ENCODE measurements around the gene VAPB. TPM values are rescaled to one million over a fixed set of nuclear protein-coding genes. Genes with fewer than 3 reads are reported as not detected.

Gene VAPB
- total RNA-seq, 1 donor from 2014 or later = 24.1 TPM

GRCh38 chr20:58463256-58463655 lies 74.2 kb downstream of the VAPB start:
- TF ChIP-seq CTCF (IDR thresholded peaks at IDR 0.05; ENCODE audit: insufficient read depth, low read length, poor library complexity, severe bottlenecking) = no peak
- peaks cover 4% of the 10 kb centered on the region for H3K27me3 ChIP-seq (ENCODE audit: control insufficient read depth, insufficient read depth, low read length)
- DNase-seq (ENCODE audit: low read depth) = no peak
- no peaks in the 10 kb centered on the region for H3K36me3 ChIP-seq (ENCODE audit: control insufficient read depth, insufficient read depth, low read length)
- H3K4me3 ChIP-seq (ENCODE audit: low read depth, low read length) = no peak overlapping the region

- H3K4me3 ChIP-seq (ENCODE audit: low read depth, low read length) = no peak overlapping the region
- H3K36me3 ChIP-seq (ENCODE audit: control insufficient read depth, insufficient read depth, low read length) = no peaks in the 10 kb centered on the region
- H3K27me3 ChIP-seq (ENCODE audit: control insufficient read depth, insufficient read depth, low read length) = peaks cover 4% of the 10 kb centered on the region
- TF ChIP-seq CTCF (IDR thresholded peaks at IDR 0.05; ENCODE audit: insufficient read depth, low read length, poor library complexity, severe bottlenecking) = no peak
- DNase-seq (ENCODE audit: low read depth) = no peak
These were observed 75.8 kb downstream of the VAPB start for GRCh38 chr20:58464838-58465237.

GRCh38 chr20:58466095-58466708 lies 77.2 kb downstream of the VAPB start:
- no peak for DNase-seq (ENCODE audit: low read depth)
- TF ChIP-seq CTCF (IDR thresholded peaks at IDR 0.05; ENCODE audit: insufficient read depth, low read length, poor library complexity, severe bottlenecking) = no peak
- Histone ChIP-seq H3K27me3 (ENCODE audit: control insufficient read depth, insufficient read depth, low read length) (peaks cover 4% of the 10 kb centered on the region), H3K36me3 (ENCODE audit: control insufficient read depth, insufficient read depth, low read length) (no peaks in the 10 kb centered on the region), H3K4me3 (ENCODE audit: low read depth, low read length) (no peak overlapping the region)

- H3K27me3 ChIP-seq (ENCODE audit: control insufficient read depth, insufficient read depth, low read length) = peaks cover 4% of the 10 kb centered on the region
- no peak for DNase-seq (ENCODE audit: low read depth)
- no peaks in the 10 kb centered on the region for H3K36me3 ChIP-seq (ENCODE audit: control insufficient read depth, insufficient read depth, low read length)
- no peak overlapping the region for H3K4me3 ChIP-seq (ENCODE audit: low read depth, low read length)
- no peak for TF ChIP-seq CTCF (IDR thresholded peaks at IDR 0.05; ENCODE audit: insufficient read depth, low read length, poor library complexity, severe bottlenecking)
These were observed 77.9 kb downstream of the VAPB start for GRCh38 chr20:58466729-58467571.

- no peak for TF ChIP-seq CTCF (IDR thresholded peaks at IDR 0.05; ENCODE audit: insufficient read depth, low read length, poor library complexity, severe bottlenecking)
- peaks cover 4% of the 10 kb centered on the region for H3K27me3 ChIP-seq (ENCODE audit: control insufficient read depth, insufficient read depth, low read length)
- no peak for DNase-seq (ENCODE audit: low read depth)
- H3K36me3 ChIP-seq (ENCODE audit: control insufficient read depth, insufficient read depth, low read length) = no peaks in the 10 kb centered on the region
- no peak overlapping the region for H3K4me3 ChIP-seq (ENCODE audit: low read depth, low read length)
These were observed 78.8 kb downstream of the VAPB start for GRCh38 chr20:58467572-58468527.
